ENCODE data around the gene CACNA1C.
A peak's percentile ranks its signal among the peaks of the same experiment; 100 is the strongest.

Gene CACNA1C

GRCh38 chr12:2198542-2198941 lies 145.8 kb downstream of the CACNA1C start:
- DNase-seq (ENCODE audit: low spot score): no peak

GRCh38 chr12:2205996-2206395 lies 153.2 kb downstream of the CACNA1C start:
- no peak for DNase-seq (ENCODE audit: low spot score)

GRCh38 chr12:2208837-2209635 lies 156.2 kb downstream of the CACNA1C start:
- DNase-seq (ENCODE audit: low spot score): no peak

- no peak for DNase-seq (ENCODE audit: low spot score)
Measured at GRCh38 chr12:2211119-2211518, 158.3 kb downstream of the CACNA1C start.

GRCh38 chr12:2212537-2212936 lies 159.8 kb downstream of the CACNA1C start:
- no peak for DNase-seq (ENCODE audit: low spot score)

GRCh38 chr12:2212971-2213869 lies 160.4 kb downstream of the CACNA1C start:
- DNase-seq (ENCODE audit: low spot score): no peak

- DNase-seq (ENCODE audit: low spot score): no peak
Measured at GRCh38 chr12:2214411-2214810, 161.6 kb downstream of the CACNA1C start.

- no peak for DNase-seq (ENCODE audit: low spot score)
Measured at GRCh38 chr12:2215709-2216560, 163.1 kb downstream of the CACNA1C start.

GRCh38 chr12:2218706-2219105 lies 165.9 kb downstream of the CACNA1C start:
- DNase-seq (ENCODE audit: low spot score): no peak

GRCh38 chr12:2221030-2221621 lies 168.3 kb downstream of the CACNA1C start:
- DNase-seq (ENCODE audit: low spot score): no peak

- DNase-seq (ENCODE audit: low spot score): no peak
Measured at GRCh38 chr12:2222691-2223090, 169.9 kb downstream of the CACNA1C start.

- DNase-seq (ENCODE audit: low spot score): no peak
Measured at GRCh38 chr12:2224961-2225360, 172.2 kb downstream of the CACNA1C start.

- DNase-seq (ENCODE audit: low spot score): no peak
Measured at GRCh38 chr12:2225696-2226095, 172.9 kb downstream of the CACNA1C start.

- no peak for DNase-seq (ENCODE audit: low spot score)
Measured at GRCh38 chr12:2226641-2227040, 173.9 kb downstream of the CACNA1C start.

GRCh38 chr12:2227360-2227759 lies 174.6 kb downstream of the CACNA1C start:
- no peak for DNase-seq (ENCODE audit: low spot score)

GRCh38 chr12:2228535-2228934 lies 175.7 kb downstream of the CACNA1C start:
- no peak for DNase-seq (ENCODE audit: low spot score)

- DNase-seq (ENCODE audit: low spot score): no peak
Measured at GRCh38 chr12:2229661-2230539, 177.1 kb downstream of the CACNA1C start.

- no peak for DNase-seq (ENCODE audit: low spot score)
Measured at GRCh38 chr12:2231011-2231595, 178.3 kb downstream of the CACNA1C start.

- DNase-seq (ENCODE audit: low spot score): no peak
Measured at GRCh38 chr12:2231956-2232355, 179.2 kb downstream of the CACNA1C start.

- DNase-seq (ENCODE audit: low spot score): peak; percentile 30
Measured at GRCh38 chr12:2233034-2233433, 180.2 kb downstream of the CACNA1C start.
